ENCODE data around the gene MAN2B2.
A peak's percentile ranks its signal among the peaks of the same experiment; 100 is the strongest.

MAN2B2 gene

DNA sequence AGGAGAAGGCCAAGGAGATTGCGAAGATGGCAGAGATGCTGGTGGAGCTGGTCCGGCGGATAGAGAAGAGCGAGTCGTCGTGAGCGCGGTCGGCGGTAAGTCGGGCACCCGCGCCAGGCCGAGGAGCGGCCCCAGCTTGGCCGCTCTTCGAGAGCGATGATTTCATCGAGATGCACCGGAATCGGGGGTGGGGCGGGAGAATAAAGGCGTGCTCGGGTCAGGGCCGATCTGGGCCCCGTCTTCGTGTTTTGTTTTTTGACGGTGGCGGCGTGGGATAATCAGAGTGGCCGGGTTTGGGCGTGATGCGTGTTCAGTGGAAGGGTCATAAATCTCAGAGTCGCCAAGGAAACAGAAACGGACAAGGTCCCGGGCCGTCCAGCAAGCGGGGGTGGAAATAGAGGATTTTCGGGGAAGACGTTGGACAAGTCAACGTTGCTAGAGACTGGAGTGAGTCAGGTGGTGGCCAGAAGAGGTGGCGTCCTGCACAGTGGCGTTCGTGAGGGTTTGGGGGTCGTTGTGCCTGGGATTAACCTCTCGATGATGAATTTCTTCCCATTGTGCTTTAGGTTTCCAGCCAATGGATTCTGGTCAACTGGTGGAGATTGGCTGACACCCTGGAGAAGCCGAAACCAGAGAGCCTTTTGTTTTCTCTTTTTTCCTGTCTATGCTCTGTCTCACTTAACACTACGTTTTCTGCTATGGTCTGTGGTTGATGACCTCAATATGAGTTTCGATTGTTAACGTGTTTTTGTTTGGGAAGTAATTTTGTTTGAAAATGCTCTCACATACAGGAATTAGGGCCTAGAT is 66.4 kb downstream of the MAN2B2 start:
- no peak for DNase-seq (ENCODE audit: low read depth, low spot score)
- ChIA-PET CTCF (interaction anchor here (0.8 to 1.1 kb wide), 4 partner anchors 16 to 94 kb away, joined by 3 to 4 read pairs (median 3); no protein-coding TSS in a partner anchor), POLR2A (interaction anchor here (0.7 to 2.1 kb wide), 7 partner anchors 10 to 303 kb away, joined by 3 to 9 read pairs (median 3); a partner anchor contains a TSS)
- TF ChIP-seq, protein P1, sequence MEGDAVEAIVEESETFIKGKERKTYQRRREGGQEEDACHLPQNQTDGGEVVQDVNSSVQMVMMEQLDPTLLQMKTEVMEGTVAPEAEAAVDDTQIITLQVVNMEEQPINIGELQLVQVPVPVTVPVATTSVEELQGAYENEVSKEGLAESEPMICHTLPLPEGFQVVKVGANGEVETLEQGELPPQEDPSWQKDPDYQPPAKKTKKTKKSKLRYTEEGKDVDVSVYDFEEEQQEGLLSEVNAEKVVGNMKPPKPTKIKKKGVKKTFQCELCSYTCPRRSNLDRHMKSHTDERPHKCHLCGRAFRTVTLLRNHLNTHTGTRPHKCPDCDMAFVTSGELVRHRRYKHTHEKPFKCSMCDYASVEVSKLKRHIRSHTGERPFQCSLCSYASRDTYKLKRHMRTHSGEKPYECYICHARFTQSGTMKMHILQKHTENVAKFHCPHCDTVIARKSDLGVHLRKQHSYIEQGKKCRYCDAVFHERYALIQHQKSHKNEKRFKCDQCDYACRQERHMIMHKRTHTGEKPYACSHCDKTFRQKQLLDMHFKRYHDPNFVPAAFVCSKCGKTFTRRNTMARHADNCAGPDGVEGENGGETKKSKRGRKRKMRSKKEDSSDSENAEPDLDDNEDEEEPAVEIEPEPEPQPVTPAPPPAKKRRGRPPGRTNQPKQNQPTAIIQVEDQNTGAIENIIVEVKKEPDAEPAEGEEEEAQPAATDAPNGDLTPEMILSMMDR (IDR thresholded peaks at IDR 0.05; ENCODE audit: insufficient read depth, low read length, missing control alignments), result no peak
- peak overlapping the region; percentile 96 for H3K4me3 ChIP-seq (ENCODE audit: low read depth, low read length)

DNA sequence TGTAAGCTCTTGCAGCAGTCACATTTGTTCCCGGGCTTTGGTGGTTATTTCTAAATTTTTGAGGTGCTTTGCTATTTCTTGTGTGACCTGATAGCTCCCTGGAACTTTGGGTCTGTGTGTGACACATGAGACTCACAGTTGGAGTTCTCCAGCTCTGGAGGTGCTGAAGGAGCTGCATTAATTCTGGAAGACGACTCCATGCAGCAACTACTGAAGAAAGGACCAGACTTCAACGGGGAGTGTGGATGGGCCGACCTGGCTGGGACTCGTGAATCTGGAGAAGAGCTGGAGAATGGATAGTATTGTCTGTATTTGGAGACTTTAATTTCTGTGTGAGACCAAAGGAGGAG is 67.0 kb downstream of the MAN2B2 start:
- CTCF ChIA-PET, result interaction anchor here (1.0 to 1.4 kb wide), 4 partner anchors 15 to 33 kb away, joined by 3 to 4 read pairs (median 3); no protein-coding TSS in a partner anchor
- POLR2A ChIA-PET, result interaction anchor here (0.7 to 2.1 kb wide), 3 partner anchors 10 to 50 kb away, joined by 3 to 9 read pairs (median 3); a partner anchor contains a TSS
- no peak for DNase-seq (ENCODE audit: low read depth, low spot score)
- H3K4me3 ChIP-seq (ENCODE audit: low read depth, low read length), result peak overlapping the region; percentile 96
- TF ChIP-seq, protein P1 (IDR thresholded peaks at IDR 0.05; ENCODE audit: insufficient read depth, low read length, missing control alignments), result no peak

DNA sequence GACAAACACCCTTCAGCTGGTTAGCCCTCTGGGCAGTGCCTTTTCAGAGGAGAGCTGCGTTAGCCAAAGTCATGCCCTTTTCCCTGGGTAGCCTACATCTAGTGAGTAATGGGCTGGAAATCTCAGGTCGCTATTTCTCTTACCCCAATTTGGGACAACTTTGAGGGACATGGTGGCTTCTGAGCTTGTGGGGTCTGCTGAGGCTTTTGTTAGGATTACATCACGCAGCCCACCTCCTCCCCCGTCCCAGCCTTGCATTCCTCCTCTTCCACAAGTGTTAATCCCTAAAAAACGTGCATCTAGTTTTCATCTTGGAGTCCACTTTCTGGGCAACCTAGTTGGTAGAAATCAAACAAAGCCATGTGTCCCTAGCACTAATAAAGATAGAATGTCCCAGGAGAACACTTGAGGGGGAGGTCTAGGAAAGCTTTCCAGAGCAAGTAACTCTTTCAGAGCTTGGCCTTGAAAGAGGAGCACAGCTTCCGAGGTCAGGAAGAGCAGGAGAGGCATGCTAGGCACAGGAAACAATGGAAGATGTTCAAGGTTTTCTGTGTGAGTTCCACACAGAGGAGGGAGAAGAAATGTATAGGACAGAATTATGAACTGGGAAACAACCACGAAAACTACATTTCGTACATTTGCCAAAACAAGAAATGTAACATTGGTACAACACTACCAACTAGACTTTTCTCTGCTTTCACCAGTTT is 68.3 kb downstream of the MAN2B2 start:
- TF ChIP-seq, protein P1 (IDR thresholded peaks at IDR 0.05; ENCODE audit: insufficient read depth, low read length, missing control alignments), result no peak
- CTCF ChIA-PET, result interaction anchor here (0.8 to 1.4 kb wide), 3 partner anchors 25 to 311 kb away, joined by 3 read pairs; no protein-coding TSS in a partner anchor
- DNase-seq (ENCODE audit: low read depth, low spot score), result no peak
- H3K4me3 ChIP-seq (ENCODE audit: low read depth, low read length), result no peak overlapping the region
- POLR2A ChIA-PET, result no interaction called here

DNA sequence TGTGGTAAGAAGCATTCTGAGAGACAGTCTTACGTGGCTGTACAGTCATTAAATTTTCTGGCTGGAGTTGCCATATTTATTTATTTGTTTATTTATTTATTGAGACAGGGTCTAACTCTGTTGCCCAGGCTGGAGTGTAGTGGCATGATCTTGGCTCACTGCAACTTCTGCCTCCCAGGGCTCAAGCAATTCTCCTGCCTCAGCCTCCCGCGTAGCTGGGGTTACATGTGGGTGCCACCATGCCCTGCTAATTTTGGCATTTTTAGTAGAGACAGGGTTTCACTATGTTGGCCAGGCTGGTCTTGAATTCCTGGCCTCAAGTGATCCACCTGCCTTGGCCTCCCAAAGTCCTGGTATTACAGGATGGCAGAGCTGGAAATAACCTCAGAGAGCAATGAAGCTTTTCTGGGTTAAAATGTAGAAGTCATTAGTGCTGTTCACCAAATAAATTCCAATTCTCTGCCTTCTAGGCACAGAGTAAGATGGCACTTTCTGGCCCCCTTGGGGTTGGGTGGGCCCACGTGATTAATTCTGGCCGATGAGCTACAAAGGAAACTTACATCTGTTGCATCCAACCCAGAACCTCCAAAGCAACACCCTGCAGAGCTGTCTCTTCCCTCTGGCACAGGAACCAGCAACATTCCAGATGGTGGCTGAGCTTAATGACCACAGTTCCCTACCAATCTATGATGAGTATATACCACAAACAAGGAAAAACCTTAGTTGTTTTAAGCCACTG is 70.0 kb downstream of the MAN2B2 start:
- TF ChIP-seq, protein P1 (IDR thresholded peaks at IDR 0.05; ENCODE audit: insufficient read depth, low read length, missing control alignments), result no peak
- no peak for DNase-seq (ENCODE audit: low read depth, low spot score)
- POLR2A ChIA-PET, result interaction anchor here (1.6 kb wide), 1 partner anchor 18 kb away, joined by 4 read pairs; no protein-coding TSS in a partner anchor

DNA sequence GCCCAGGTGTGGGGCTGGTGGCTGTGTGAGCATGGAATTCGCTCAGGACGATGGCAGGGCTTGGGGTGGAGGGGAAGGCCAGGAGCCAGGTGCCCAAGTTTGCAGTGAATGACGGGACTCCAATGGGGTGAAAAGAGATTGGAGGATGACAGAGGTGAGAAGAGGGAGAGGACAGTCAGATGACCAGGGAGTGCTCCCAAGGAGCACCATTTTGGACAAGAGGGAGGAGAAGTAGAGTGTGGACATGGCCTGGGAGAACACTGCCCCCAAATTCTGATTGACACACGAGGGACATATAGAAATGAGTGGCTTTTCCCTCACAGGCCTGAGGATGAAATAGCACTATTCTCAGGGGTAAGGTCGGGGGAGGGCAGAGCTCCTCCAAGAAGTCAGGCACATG is 72.2 kb downstream of the MAN2B2 start:
- TF ChIP-seq, protein P1 (IDR thresholded peaks at IDR 0.05; ENCODE audit: insufficient read depth, low read length, missing control alignments), result no peak
- ChIA-PET CTCF (interaction anchor here (1.0 kb wide), 1 partner anchor 12 kb away, joined by 3 read pairs; no protein-coding TSS in a partner anchor), POLR2A (no interaction called here)
- no peak for DNase-seq (ENCODE audit: low read depth, low spot score)
- H3K4me3 ChIP-seq (ENCODE audit: low read depth, low read length), result no peak overlapping the region

More for the DNA sequence above, 70.0 kb downstream of the MAN2B2 start:
- CTCF ChIA-PET, result interaction anchor here (0.7 to 1.2 kb wide), 2 partner anchors 12 to 75 kb away, joined by 3 read pairs; no protein-coding TSS in a partner anchor
- H3K4me3 ChIP-seq (ENCODE audit: low read depth, low read length), result no peak overlapping the region

All from AG04449 (cell line).